ENCODE measurements around the gene DNAH1. TPM values are rescaled to one million over a fixed set of nuclear protein-coding genes. Genes with fewer than 3 reads are reported as not detected.
"Not testable (repeated sequence)": the region's sequence is repeated elsewhere in the genome, so short reads cannot be mapped to it uniquely, and the experiment has no call there.

DNAH1 gene
- polyA plus RNA-seq (2013, experiment 1 of 2) = 0.04 TPM
- 0.15 TPM for polyA plus RNA-seq (2013, experiment 2 of 2)

GRCh38 chr3:52315977-52316764 lies at the start of gene DNAH1:
TSS of gene DNAH1 (plus strand) at chr3:52316319. CDS start at chr3:52322443, 6,124 bp downstream.
- no peak within 1 kb of the TSS for H2BK15ac ChIP-seq (replicated peaks; ENCODE audit: low read depth)
- peak within 1 kb of the TSS; percentile 90 for H3K4me2 ChIP-seq (ENCODE audit: low read length)
- DNase-seq = no peak
- H3K27me3 ChIP-seq (ENCODE audit: insufficient read depth, low read length, poor library complexity) = no peaks in the 10 kb centered on the region
- H4K8ac ChIP-seq (ENCODE audit: low read depth, low read length) = no peak within 1 kb of the TSS
- H3K79me2 ChIP-seq (ENCODE audit: control insufficient read depth, insufficient read depth, low read length) = no peaks in the 10 kb centered on the region
- H3K4me3 ChIP-seq (ENCODE audit: low read length) = no peak within 1 kb of the TSS
- H3K27ac ChIP-seq (ENCODE audit: low read depth, low read length) = no peak within 1 kb of the TSS
- no peak within 1 kb of the TSS for H3K4ac ChIP-seq (ENCODE audit: low read depth, low read length)
- peak within 1 kb of the TSS; percentile 87 for H3K56ac ChIP-seq (ENCODE audit: low read length)
- H4K5ac ChIP-seq (ENCODE audit: low read length) = no peak within 1 kb of the TSS
- no peaks in the 10 kb centered on the region for H3K36me3 ChIP-seq (ENCODE audit: control insufficient read depth, insufficient read depth, low read length)
- peaks cover 1% of the 10 kb centered on the region for H3K4me1 ChIP-seq (ENCODE audit: control insufficient read depth, low read depth, low read length)
- no peak within 1 kb of the TSS for H3K23ac ChIP-seq (ENCODE audit: low read length)
- H3K18ac ChIP-seq (ENCODE audit: low read length) = no peak within 1 kb of the TSS
- peak within 1 kb of the TSS; percentile 74 for H3K9ac ChIP-seq (ENCODE audit: low read length)
- H2BK5ac ChIP-seq (ENCODE audit: low read length) = no peak within 1 kb of the TSS
- no peak within 1 kb of the TSS for H2BK120ac ChIP-seq (ENCODE audit: low read depth, low read length)
- H3K79me1 ChIP-seq (ENCODE audit: low read length) = no peaks in the 10 kb centered on the region
- no CpG with 5 or more reads among the region's 3 CpGs for WGBS (ENCODE audit: extremely low coverage, insufficient coverage, low lambda C conversion rate)
- no peak within 1 kb of the TSS for H2AK5ac ChIP-seq (ENCODE audit: low read length)

GRCh38 chr3:52268036-52268435 lies 48.1 kb upstream of the DNAH1 start:
- H3K27me3 ChIP-seq (ENCODE audit: insufficient read depth, low read length, poor library complexity) = no peaks in the 10 kb centered on the region
- peaks cover 16% of the 10 kb centered on the region for H3K36me3 ChIP-seq (ENCODE audit: control insufficient read depth, insufficient read depth, low read length)
- DNase-seq = no peak

GRCh38 chr3:52269776-52270175 lies 46.3 kb upstream of the DNAH1 start:
- no peak overlapping the region for H2BK5ac ChIP-seq (ENCODE audit: low read length)
- whole genome bisulfite sequencing (ENCODE audit: extremely low coverage, insufficient coverage, low lambda C conversion rate) = no CpG with 5 or more reads among the region's 3 CpGs
- no peak overlapping the region for H3K18ac ChIP-seq (ENCODE audit: low read length)
- H3K9ac ChIP-seq (ENCODE audit: low read length) = no peak overlapping the region
- no peak overlapping the region for H3K4ac ChIP-seq (ENCODE audit: low read depth, low read length)
- peaks cover 14% of the 10 kb centered on the region for H3K79me1 ChIP-seq (ENCODE audit: low read length)
- H2AK5ac ChIP-seq (ENCODE audit: low read length) = no peak overlapping the region
- no peak overlapping the region for H4K5ac ChIP-seq (ENCODE audit: low read length)
- H3K4me1 ChIP-seq (ENCODE audit: control insufficient read depth, low read depth, low read length) = no peaks in the 10 kb centered on the region
- no peak overlapping the region for H3K4me2 ChIP-seq (ENCODE audit: low read length)
- H3K56ac ChIP-seq (ENCODE audit: low read length) = no peak overlapping the region
- H3K36me3 ChIP-seq (ENCODE audit: control insufficient read depth, insufficient read depth, low read length) = peaks cover 15% of the 10 kb centered on the region
- peaks cover 53% of the 10 kb centered on the region for H3K79me2 ChIP-seq (ENCODE audit: control insufficient read depth, insufficient read depth, low read length)
- H3K23ac ChIP-seq (ENCODE audit: low read length) = no peak overlapping the region
- H3K27me3 ChIP-seq (ENCODE audit: insufficient read depth, low read length, poor library complexity) = no peaks in the 10 kb centered on the region
- no peak overlapping the region for H3K27ac ChIP-seq (ENCODE audit: low read depth, low read length)
- H3K4me3 ChIP-seq (ENCODE audit: low read length) = no peak overlapping the region
- no peak for DNase-seq
- no peak overlapping the region for H2BK120ac ChIP-seq (ENCODE audit: low read depth, low read length)
- H2BK15ac ChIP-seq (replicated peaks; ENCODE audit: low read depth) = no peak overlapping the region
- H4K8ac ChIP-seq (ENCODE audit: low read depth, low read length) = no peak overlapping the region

More at GRCh38 chr3:52268036-52268435, 48.1 kb upstream of the DNAH1 start:
- Histone ChIP-seq H2AK5ac (ENCODE audit: low read length) (no peak overlapping the region), H3K18ac (ENCODE audit: low read length) (no peak overlapping the region), H2BK120ac (ENCODE audit: low read depth, low read length) (no peak overlapping the region), H3K79me2 (ENCODE audit: control insufficient read depth, insufficient read depth, low read length) (peaks cover 35% of the 10 kb centered on the region), H3K4me3 (ENCODE audit: low read length) (no peak overlapping the region), H2BK5ac (ENCODE audit: low read length) (no peak overlapping the region), H3K27ac (ENCODE audit: low read depth, low read length) (no peak overlapping the region), H4K8ac (ENCODE audit: low read depth, low read length) (no peak overlapping the region), H3K56ac (ENCODE audit: low read length) (no peak overlapping the region), H2BK15ac (replicated peaks; ENCODE audit: low read depth) (no peak overlapping the region), H3K4me2 (ENCODE audit: low read length) (no peak overlapping the region), H3K9ac (ENCODE audit: low read length) (no peak overlapping the region), H3K79me1 (ENCODE audit: low read length) (peaks cover 19% of the 10 kb centered on the region), H3K23ac (ENCODE audit: low read length) (no peak overlapping the region), H3K4me1 (ENCODE audit: control insufficient read depth, low read depth, low read length) (no peaks in the 10 kb centered on the region), H3K4ac (ENCODE audit: low read depth, low read length) (no peak overlapping the region), H4K5ac (ENCODE audit: low read length) (no peak overlapping the region)
- WGBS (ENCODE audit: extremely low coverage, insufficient coverage, low lambda C conversion rate) = no CpG with 5 or more reads among the region's 7 CpGs

- H3K4me2 ChIP-seq (ENCODE audit: low read length) = no peak overlapping the region
- WGBS (ENCODE audit: extremely low coverage, insufficient coverage, low lambda C conversion rate) = no CpG with 5 or more reads among the region's 9 CpGs
- no peak overlapping the region for H3K9ac ChIP-seq (ENCODE audit: low read length)
- no peak overlapping the region for H2AK5ac ChIP-seq (ENCODE audit: low read length)
- no peak overlapping the region for H3K56ac ChIP-seq (ENCODE audit: low read length)
- H3K27ac ChIP-seq (ENCODE audit: low read depth, low read length) = no peak overlapping the region
- no peak overlapping the region for H4K8ac ChIP-seq (ENCODE audit: low read depth, low read length)
- no peak overlapping the region for H2BK5ac ChIP-seq (ENCODE audit: low read length)
- H3K79me2 ChIP-seq (ENCODE audit: control insufficient read depth, insufficient read depth, low read length) = peaks cover 58% of the 10 kb centered on the region
- H3K36me3 ChIP-seq (ENCODE audit: control insufficient read depth, insufficient read depth, low read length) = peaks cover 15% of the 10 kb centered on the region
- H3K4me3 ChIP-seq (ENCODE audit: low read length) = no peak overlapping the region
- H3K4ac ChIP-seq (ENCODE audit: low read depth, low read length) = no peak overlapping the region
- H3K4me1 ChIP-seq (ENCODE audit: control insufficient read depth, low read depth, low read length) = no peaks in the 10 kb centered on the region
- no peak overlapping the region for H2BK15ac ChIP-seq (replicated peaks; ENCODE audit: low read depth)
- no peak overlapping the region for H3K23ac ChIP-seq (ENCODE audit: low read length)
- H4K5ac ChIP-seq (ENCODE audit: low read length) = no peak overlapping the region
- H3K79me1 ChIP-seq (ENCODE audit: low read length) = peaks cover 14% of the 10 kb centered on the region
- H2BK120ac ChIP-seq (ENCODE audit: low read depth, low read length) = no peak overlapping the region
- no peak overlapping the region for H3K18ac ChIP-seq (ENCODE audit: low read length)
- no peak for DNase-seq
- no peaks in the 10 kb centered on the region for H3K27me3 ChIP-seq (ENCODE audit: insufficient read depth, low read length, poor library complexity)
Measured at GRCh38 chr3:52270252-52270754, 45.8 kb upstream of the DNAH1 start.

GRCh38 chr3:52272172-52272571 lies 43.9 kb upstream of the DNAH1 start:
- not testable (repeated sequence) for H2BK15ac ChIP-seq (replicated peaks; ENCODE audit: low read depth); H3K27me3 ChIP-seq (ENCODE audit: insufficient read depth, low read length, poor library complexity); H3K9ac ChIP-seq (ENCODE audit: low read length); H2BK5ac ChIP-seq (ENCODE audit: low read length); H3K4ac ChIP-seq (ENCODE audit: low read depth, low read length); DNase-seq; H3K4me3 ChIP-seq (ENCODE audit: low read length); H3K23ac ChIP-seq (ENCODE audit: low read length); H3K27ac ChIP-seq (ENCODE audit: low read depth, low read length); H3K56ac ChIP-seq (ENCODE audit: low read length); H2BK120ac ChIP-seq (ENCODE audit: low read depth, low read length); H2AK5ac ChIP-seq (ENCODE audit: low read length); H3K4me2 ChIP-seq (ENCODE audit: low read length); H3K4me1 ChIP-seq (ENCODE audit: control insufficient read depth, low read depth, low read length); H4K8ac ChIP-seq (ENCODE audit: low read depth, low read length); H4K5ac ChIP-seq (ENCODE audit: low read length); H3K18ac ChIP-seq (ENCODE audit: low read length)
- peaks cover 13% of the 10 kb centered on the region for H3K79me1 ChIP-seq (ENCODE audit: low read length)
- peaks cover 75% of the 10 kb centered on the region for H3K79me2 ChIP-seq (ENCODE audit: control insufficient read depth, insufficient read depth, low read length)
- no CpG with 5 or more reads among the region's 9 CpGs for WGBS (ENCODE audit: extremely low coverage, insufficient coverage, low lambda C conversion rate)
- peaks cover 11% of the 10 kb centered on the region for H3K36me3 ChIP-seq (ENCODE audit: control insufficient read depth, insufficient read depth, low read length)
